Measurements from ENCODE around the gene GPR32.

- TF ChIP-seq CTCF (IDR thresholded peaks at IDR 0.05) (no peak), POLR2A (IDR thresholded peaks at IDR 0.05) (no peak), POLR2AphosphoS5 (IDR thresholded peaks at IDR 0.05) (no peak)
Measured at GRCh38 chr19:50776131-50776530, 5.9 kb downstream of the GPR32 start.
